Activated CD8-positive, alpha-beta memory T cell treated with anti-CD3 and anti-CD28 coated beads, Interleukin-2, amount 50 U/mL, for 24 hours (primary cell): ENCODE results near the gene RALGAPA1.

ENCODE experiments used
- DNase-seq: peaks from one replicate; pipeline ENCODE4 v3.0.0-alpha.2; 2020; ENCODE audit errors: extremely low read depth

RALGAPA1 gene

DNA sequence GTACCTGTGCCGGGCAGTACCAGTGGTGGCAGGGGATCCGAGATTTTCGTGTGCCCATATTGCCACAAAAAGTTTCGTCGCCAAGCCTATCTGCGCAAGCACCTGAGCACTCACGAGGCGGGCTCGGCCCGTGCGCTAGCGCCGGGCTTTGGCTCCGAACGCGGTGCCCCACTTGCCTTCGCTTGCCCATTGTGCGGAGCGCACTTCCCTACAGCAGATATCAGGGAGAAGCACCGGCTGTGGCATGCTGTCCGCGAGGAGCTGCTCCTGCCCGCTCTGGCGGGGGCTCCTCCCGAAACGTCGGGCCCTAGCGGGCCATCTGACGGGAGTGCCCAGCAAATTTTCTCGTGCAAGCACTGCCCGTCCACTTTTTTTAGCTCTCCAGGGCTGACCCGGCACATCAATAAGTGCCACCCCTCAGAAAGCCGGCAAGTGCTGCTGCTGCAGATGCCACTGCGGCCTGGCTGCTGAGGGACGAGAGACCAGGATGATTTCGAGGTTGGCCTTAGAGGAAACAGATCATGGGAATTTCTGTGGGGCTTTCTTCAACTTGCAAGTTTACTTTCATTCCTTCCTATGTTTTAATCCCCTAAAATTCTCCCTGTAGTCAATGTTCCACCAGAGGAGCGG, 273.5 kb downstream of the RALGAPA1 start:
- DNase-seq = no peak

DNA sequence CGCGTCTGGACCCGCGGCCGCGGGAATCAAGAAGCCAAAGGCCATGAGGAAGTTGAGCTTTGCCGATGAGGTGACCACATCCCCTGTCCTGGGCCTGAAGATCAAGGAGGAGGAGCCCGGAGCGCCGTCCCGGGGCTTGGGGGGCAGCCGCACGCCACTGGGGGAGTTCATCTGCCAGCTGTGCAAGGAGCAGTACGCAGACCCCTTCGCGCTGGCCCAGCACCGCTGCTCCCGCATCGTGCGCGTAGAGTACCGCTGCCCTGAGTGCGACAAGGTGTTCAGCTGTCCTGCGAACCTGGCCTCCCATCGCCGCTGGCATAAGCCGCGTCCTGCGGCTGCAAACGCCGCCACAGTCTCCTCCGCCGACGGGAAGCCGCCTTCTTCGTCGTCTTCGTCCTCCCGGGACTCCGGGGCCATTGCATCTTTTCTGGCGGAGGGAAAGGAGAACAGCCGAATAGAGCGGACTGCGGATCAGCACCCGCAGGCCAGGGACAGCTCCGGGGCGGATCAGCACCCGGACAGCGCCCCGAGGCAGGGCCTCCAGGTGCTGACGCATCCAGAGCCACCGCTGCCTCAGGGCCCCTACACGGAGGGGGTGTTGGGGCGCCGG, 274.1 kb downstream of the RALGAPA1 start:
- no peak for DNase-seq

DNA sequence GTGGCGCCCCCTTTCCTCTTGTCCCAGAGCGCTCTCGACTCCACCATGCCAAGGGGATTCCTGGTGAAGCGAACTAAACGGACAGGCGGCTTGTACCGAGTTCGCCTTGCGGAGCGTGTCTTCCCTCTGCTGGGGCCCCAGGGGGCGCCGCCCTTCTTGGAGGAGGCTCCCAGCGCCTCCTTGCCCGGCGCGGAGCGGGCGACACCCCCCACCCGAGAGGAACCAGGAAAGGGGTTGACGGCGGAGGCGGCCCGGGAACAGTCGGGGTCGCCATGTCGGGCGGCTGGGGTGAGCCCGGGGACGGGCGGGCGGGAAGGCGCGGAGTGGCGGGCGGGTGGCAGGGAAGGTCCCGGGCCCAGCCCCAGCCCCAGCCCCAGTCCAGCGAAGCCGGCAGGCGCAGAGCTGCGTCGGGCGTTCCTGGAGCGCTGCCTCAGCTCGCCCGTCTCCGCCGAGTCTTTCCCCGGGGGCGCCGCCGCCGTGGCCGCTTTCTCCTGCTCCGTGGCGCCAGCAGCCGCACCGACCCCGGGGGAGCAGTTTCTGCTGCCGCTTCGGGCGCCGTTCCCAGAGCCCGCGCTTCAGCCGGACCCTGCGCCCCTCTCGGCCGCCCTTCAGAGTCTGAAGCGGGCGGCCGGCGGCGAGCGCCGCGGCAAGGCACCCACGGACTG, 274.8 kb downstream of the RALGAPA1 start:
- DNase-seq = no peak

- DNase-seq = peak; percentile 42
These were observed 275.5 kb downstream of the RALGAPA1 start, which contains the start of gene INSM2 for GRCh38 chr14:35533357-35534207. INSM2 (plus strand) TSS chr14:35534164; CDS start chr14:35534253, 89 bp downstream.

- no peak for DNase-seq
These were observed 276.2 kb downstream of the RALGAPA1 start for GRCh38 chr14:35532783-35533356.

- DNase-seq = no peak
These were observed 276.9 kb downstream of the RALGAPA1 start for GRCh38 chr14:35531960-35532747.

DNA sequence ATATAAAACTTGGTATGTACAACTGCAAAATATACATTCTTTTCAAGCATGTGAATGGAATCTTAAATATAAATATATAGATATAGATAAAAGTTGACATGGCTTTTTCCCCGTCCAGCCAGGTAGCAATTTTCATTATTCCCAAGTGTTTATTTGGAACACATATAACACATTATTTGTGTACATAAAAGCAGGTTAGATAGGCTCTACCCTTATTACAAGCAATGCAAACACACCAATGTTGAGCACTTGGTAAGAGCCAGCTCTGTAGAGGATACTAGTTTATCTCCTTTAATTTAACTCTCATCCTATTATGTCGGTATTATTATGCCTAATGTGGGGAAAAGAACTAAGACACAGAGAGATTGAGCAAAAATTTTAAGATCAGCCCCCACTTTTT, 282.1 kb downstream of the RALGAPA1 start:
- DNase-seq = no peak

DNA sequence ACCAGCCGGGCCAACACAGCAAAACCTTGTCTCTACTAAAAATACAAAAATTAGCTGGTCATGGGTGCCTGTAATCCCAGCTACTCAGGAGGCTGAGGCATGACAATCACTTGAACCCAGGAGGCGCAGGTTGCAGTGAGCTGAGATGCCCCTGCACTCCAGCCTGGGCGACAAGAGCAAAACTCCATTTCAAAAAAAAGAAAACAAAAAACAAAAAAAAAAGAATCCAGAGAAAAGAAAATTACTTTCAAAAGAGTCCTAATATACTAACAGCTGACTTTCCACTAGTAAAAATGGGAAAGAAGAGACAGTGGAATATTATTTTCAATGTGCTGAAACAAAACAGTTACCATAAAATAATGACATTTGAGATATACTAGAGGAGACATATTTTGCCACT, 283.4 kb downstream of the RALGAPA1 start:
- no peak for DNase-seq

DNA sequence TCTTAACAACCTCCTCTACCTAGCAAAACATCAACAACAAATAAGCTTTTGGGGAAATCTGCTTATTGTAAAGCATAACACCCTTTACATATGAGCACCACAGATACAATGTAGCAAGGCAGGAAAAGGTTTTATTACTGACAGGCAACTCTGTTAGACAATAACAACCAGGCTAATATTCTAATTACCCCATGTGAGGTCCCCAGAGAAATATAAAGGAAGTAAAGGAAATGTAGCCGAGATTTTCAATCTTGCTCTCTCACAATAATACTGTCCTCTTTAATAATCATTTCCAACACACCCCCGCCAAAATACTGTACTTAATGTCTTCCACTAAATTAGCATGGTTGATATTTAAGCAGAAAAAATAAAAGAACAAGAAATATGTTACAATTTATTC, 289.1 kb downstream of the RALGAPA1 start:
- DNase-seq = no peak

- no peak for DNase-seq
These were observed 293.2 kb downstream of the RALGAPA1 start for GRCh38 chr14:35515916-35516315.

DNA sequence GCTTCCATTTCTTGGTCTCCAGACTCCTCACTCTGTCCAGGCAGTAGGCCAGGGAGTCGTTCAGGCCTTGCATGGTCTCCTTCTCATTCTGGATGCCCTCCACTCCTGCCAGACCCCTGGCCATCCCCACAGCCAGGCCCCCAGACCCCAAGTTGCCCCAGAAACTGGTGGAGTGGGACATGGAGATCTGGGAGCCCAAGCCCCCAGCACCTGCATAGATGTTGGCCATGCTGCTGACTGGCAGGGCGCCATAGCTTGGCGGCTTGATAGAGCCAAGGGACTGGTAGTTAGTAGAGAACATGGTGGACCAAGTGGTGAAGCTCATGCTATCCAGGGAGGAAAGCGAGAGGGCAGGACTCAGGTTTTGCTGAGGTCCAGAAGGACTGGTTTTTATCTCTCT, 296.3 kb downstream of the RALGAPA1 start:
- no peak for DNase-seq

DNA sequence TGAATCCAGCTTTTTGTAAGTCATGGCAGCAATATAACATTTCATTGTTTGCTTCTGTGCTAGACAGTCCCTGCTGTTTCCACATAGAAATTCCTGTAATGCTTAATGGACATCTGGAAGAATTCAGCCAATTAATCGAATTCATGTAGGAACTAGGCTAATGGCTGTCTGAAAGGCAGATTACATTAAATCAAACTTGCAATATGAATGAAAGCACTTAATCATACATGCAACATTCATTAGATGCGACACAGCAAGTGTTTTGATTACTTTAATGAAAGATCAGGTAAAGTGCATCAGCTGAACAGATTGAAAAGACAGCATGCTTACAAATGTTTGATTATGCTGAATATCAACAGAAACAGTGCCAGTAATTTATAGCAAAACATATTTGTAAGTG, 299.2 kb downstream of the RALGAPA1 start:
- DNase-seq = no peak

DNA sequence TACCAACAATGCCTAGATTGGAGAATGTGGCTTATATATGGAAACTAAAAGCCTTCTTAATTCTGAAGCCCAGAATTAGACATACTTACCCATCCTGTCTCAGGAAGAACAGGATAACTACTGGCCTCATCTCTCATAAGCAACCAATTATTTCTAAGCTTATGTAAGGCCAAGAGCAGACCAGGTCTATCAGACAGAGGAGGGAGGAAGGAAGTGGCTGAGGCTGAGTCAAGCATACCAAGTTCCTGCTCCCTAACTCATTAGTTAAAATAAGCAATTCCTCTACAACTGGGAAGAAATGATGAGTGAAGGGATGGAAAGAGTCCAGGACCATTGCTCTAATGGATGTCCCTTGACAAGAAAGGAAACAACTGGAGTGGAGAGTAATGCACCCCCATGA, 302.2 kb downstream of the RALGAPA1 start:
- no peak for DNase-seq

DNA sequence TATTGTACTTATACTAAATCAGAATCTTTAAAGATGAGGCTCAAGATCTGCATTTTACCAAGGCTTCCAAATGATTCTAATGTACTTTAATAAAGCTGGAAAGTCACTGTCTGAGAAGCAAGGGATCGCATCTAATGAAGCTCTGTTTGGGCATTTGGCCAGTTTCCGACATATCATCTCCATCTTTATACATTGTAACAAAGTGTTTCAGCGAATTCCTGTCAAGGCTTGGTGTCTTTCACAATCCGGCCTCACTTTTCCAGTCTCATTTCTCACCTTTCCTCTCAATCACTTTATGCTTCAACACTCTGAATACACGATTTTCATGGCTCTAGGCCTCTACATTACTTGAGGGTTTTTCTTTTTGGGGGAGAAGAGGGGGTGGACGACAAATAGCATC, 302.6 kb downstream of the RALGAPA1 start:
- no peak for DNase-seq

DNA sequence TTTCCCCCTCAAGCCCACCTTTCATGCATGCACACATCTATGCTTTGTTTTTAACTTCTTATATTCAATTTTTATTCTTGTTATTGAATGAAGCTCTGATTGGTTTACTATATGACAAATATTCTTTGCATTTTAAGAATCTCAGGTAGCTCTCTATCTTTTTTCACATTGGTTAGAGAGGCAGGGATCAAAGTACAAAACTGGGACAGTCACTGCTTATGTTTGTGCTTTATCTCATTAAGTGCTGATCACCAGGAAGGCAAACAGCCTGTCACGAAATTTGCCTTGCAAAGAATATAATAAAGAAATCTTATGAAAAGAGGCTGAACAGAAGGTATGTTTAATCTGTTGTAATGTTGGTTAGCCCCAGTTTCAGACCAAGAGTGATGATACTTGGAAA, 304.8 kb downstream of the RALGAPA1 start:
- DNase-seq = no peak

- no peak for DNase-seq
These were observed 305.4 kb downstream of the RALGAPA1 start for GRCh38 chr14:35503646-35504045.

DNA sequence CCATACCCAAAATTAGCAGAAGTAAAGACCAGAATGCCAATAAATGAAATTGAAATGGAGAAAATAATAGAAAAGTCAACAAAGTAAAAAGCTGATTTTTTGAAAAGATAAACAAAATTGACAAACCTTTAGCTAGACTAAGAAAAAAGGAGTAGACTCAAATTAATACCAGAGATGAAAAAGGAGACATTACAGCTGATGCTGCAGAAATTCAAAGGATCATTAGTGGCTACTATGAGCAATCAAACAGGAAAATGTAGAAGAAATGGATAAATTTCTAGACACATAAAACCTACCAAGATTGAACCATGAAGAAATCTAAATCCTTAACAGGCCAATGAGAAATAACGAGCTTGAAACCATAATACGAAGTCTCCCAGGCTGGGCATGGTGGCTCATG, 309.9 kb downstream of the RALGAPA1 start:
- DNase-seq = no peak

DNA sequence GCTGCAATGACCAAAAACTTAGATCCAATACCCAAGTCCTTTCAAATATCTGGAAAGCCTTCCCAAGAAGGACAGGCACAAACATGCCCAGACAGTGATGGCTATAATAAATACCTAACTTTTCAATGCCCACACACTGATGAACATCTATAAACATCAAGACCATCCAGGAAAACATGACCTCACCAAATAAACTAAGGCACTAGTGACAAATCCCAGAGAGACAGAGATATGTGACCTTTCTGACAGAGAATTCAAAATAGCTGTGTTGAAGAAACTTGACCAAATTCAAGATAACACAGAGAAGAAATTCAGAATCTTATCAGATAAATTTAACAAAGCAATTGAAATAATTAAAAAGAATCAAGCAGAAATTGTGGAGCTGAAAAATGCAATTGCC, 313.8 kb downstream of the RALGAPA1 start:
- DNase-seq = no peak

DNA sequence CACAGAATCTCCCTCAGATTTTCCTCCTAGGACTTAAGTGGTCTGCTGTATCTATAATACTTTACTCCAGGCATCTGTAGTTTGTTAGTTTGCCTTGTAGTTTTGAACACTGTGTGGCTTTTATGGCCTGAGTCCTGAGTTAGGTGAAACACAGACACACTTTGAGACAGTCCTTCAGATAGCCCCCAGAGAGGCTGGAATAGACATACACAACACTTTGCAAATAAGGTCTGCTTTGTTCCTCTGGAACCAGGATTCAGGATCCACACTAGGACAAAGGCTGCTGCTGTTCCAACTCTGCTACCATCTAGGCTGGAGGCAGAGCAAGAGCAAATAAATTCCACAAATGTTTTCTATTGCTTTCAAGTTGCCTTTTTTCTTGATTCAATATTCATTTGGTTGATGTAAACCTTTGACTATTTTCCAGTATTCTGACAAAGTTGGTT, 316.5 kb downstream of the RALGAPA1 start:
- no peak for DNase-seq
